GM18517 (cell line): ENCODE results near the gene ZSCAN30.
A peak's percentile ranks its signal among the peaks of the same experiment; 100 is the strongest.

Source experiments
- ATAC-seq: cut with Tn5 transposase; IDR thresholded peaks from one replicate; pipeline ENCODE4 v1.9.1; 2021; ENCODE audit warnings: mild to moderate bottlenecking, moderate library complexity; ENCODE audit not compliant: unreplicated experiment

Gene ZSCAN30

DNA sequence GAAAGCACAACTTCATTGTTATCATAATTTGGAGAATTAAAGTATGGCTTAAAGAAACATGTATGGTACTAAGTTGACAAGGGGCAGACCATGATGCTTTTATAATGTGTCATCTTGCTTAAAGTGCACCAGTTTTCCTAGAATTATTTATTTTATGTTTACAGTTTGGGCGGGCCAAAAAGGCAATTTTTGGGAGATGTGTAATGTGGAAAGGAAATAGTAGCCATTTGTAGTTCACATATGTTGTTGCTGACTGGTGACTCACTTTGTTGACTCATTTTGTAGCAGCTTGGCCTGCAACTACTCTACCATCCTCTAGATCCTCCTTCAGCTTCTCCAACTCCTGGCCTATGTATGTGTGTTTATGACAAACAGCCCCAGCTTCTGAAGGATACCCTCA lies 7.7 kb downstream of the ZSCAN30 start:
- no peak for ATAC-seq

DNA sequence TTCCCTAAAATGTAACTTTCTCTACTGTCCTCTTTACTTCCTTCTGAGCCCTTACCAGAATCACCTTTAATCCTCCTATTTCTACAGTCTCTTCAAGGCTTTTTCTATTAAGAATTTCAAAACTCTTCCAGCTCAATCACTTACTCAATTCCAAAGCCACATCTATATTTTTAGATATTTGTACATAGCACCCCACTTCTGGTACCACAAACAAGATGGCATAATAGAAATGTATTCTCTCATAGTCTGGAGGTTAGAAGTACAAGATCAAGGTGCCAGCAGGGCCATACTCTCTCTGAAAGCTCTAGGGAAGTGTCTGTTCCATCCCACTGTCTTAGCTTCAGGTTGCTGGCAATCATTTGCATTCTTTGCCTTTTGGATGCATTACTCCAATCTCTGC lies 11.1 kb downstream of the ZSCAN30 start:
- ATAC-seq, result no peak

DNA sequence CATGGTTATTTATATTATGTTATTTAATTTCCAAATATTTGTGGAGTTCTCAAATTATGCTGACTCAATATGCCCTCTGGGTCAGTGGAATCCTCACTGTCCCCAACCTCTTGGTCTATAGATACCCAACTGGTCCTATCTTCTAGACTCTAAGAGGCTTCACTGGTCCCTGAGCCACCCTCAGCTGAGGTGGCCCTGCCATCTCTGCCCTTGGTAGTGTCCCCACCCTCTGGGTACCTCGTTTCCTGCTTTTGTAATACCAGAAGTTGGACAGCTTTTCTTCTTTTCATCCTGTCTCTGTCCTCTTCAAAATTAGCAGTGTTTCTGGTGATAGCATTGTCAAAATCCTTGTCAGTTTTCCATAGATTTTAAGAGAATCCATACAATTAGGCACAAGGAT lies 11.9 kb downstream of the ZSCAN30 start:
- ATAC-seq, result no peak

DNA sequence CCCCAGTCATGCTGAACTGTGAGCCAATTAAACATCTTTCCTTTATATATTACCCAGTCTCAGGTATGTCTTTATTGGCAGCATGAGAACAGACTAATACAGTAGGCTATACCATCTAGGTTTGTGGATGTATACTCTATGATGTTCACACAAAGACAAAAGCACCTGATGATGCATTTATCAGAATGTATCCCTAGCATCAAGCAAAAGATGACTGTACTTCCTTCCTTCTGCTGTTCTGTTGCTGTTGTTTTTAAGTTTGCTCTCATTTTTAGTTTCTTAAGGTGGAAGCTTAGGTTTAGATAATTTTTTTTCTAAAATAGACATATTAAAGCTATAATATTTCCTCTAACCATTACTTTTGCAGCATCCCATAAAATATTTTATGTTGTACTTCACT lies 12.4 kb downstream of the ZSCAN30 start:
- no peak for ATAC-seq

DNA sequence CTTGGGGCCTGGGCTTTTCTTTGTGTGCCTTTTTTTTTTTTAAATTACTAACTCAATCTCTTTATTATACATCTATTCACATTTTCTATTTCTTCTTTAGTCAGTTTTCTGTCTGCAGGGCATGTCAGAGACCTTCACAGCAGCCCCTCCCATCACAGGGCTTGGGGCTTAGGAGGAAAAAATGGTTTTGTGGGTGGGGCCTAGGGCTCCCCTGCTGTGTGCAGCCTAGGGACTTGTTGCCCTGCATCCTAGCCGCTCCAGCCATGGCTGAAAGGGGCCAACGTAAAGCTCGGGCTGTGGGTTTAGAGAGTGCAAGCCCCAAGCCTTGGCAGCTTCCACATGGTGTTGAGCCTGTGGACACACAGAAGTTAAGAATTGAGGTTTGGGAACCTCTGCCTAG lies 13.8 kb downstream of the ZSCAN30 start:
- no peak for ATAC-seq

DNA sequence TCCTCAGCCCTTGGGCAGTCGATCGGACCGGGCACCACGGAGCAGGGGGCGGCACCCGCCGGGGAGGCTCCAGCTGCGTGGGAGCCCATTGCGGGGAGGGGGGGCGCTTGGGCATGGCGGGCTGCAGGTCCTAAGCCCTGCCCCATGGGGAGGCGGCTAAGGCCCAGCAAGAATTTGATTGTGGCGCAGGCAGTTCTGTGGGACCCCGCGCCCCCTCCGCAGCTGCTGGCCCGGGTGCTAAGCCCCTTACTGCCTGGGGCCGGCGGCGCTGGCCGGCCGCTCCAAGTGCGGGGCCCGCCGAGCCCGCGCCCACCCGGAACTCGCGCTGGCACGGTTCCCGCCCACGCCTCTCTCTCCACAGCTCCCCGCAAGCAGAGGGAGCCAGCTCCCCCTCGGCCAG lies 18.4 kb downstream of the ZSCAN30 start:
- ATAC-seq, result no peak

DNA sequence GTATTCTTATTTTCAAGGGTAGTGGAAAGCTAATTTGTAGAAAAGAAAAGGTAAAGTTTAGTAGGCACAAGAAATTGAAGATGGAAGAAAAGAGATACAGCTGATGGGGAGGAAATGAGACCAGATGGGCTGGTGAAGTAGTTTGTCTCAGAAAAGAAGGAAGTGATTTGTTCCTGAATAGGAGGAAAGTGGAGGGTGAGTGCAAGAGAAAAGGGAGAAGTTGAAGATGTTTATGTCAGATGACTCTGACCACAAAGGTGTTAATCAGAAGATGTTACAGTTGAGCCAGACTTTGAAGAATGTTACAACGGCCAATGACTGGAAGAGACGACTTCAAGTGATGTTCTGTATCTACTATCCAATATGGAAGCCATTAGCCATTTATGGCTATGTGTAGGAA lies 21.2 kb downstream of the ZSCAN30 start:
- ATAC-seq, result no peak

DNA sequence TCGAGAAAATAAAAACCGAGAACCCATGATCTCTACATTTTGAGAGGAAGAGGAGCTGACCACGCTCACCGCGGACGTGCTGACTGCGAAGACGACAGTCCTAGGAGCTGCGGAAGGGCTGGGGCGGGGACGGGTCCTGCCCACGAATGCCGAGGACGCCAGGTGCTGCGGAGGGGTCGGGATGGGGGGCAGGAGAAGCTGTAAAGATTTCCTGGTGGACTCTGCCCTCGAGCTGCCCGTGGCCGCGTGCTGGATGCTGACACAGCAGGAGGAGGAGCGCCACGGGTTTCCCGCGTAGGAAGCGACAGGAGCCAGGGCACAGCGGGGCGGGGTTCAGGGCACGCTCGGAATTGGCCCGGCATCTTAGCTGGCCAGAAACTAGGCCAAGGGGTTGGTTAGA lies 22.2 kb downstream of the ZSCAN30 start:
- no peak for ATAC-seq

DNA sequence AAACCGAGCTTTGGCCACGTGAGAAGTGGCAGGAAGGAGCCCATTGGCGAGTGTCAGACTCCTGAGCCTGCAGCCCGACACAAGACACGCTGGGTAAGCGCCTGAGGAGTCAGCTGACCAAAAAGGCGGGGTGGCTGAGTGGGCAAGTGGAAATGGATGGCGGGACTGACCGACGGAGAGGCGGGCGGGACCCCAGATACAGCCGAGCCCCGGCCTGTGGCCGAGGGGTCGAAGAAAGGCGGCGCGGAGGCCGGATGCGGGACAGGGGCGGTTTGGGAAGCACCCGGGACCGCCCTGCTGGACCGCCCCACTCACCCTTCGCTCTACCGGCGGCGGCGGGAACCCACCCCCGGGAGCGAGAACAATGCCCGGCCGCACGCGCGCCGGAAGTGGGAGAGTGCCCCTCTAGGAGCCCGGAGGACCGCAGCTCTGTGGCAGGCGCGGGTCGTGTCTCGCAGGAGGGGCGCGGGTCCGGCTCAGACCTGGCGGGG lies 22.8 kb downstream of the ZSCAN30 start:
- ATAC-seq, result peak; percentile 68

DNA sequence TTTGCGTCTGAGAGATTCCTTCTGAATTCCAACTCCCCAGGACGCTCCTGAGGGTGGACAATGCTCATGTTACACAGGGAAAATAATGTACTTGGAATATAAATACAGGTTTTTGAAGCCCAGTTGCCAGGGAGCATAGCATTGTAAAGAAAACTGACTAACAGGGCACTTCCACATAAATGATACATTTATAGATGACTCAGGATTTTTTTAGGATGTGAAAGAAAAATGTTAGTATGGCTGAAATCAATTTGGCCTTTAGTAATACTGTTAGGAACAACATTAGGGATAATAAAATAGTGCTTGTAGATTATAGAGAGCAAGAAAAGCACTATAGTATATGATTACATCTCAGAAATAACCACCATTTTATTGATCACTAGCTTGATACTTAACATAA lies 25.6 kb downstream of the ZSCAN30 start:
- no peak for ATAC-seq

DNA sequence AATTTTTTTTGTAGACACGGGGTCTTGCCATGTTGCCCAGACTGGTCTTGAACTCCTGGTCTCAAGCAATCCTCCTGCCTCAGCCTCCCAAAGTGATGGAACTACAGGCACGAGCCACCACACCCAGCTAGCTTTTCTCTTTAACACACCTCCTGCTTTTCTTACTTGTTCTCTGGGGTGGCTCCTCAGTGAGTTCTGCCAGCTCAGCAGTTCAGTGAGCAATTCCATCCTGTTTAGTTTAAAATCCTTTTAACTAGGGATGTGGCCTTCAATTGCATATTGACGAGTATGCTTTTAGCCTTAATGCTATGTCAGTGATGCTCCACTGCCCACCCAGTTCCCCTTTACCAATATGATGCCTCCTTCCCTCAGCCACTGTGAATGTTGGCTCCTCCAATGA lies 33.1 kb downstream of the ZSCAN30 start:
- no peak for ATAC-seq

DNA sequence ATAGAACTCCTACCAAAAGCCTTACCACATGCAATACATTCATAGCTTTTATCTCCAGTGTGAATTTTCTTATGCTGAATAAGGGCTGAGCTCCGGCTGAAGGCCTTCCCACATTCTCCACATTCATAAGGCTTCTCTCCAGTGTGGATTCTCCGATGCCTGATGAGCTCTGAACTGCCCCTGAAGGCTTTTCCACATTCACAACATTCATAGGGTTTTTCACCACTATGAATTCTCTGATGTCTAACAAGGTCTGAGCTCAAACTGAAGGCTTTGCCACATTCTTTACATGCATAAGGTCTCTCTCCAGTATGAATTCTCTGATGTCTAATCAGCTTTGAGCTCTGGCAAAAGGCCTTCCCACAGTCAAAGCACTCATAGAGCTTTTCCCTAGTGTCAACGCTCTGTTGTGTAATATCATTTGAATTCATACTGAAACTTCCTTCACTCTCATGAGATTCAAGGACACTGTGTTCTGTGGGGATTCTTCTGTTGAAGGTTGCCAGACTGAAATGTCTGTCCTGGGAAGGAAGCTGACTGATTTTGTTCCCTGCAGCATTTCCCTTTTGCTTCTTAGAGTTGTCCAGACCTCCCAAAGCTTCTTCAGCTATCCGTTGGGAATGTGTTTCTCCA lies 36.3 kb downstream of the ZSCAN30 start:
- ATAC-seq, result no peak

DNA sequence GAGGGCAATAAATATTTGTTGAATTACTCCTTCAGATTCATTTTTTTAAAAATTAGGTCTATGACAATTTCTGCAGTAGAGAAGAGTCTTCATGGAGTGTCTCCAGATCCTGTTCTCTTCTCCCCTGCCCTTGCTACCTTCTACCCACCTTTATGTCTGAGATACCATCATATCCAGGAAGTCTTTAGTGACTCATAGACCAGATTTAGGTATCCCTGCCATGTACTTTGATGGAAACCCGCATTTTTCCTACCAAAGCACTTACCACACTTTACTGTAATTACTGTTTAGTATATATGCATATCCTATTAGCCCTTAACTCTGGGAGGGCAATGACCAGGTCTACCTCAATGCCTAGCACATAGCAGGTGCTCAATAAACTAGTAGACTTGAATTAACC lies 37.6 kb downstream of the ZSCAN30 start:
- no peak for ATAC-seq

DNA sequence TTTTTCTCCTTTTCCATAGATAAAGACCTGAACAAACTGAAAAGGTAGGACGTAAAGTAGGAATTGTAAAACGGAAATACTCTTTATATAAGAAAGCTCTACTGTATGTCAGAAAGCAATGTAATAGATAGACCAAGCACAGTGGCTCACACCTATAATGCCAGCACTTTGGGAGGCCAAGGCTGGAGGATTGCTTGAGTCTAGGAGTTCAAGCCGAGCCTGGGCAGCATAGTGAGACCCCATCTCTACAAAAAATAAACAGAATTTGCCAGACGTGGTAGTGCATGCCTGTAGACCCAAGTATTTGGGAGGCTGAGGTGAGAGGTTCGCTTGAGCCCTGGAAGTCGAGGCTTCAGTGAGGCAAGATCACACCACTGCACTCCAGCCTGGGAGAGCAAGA lies 41.6 kb downstream of the ZSCAN30 start:
- ATAC-seq, result no peak

DNA sequence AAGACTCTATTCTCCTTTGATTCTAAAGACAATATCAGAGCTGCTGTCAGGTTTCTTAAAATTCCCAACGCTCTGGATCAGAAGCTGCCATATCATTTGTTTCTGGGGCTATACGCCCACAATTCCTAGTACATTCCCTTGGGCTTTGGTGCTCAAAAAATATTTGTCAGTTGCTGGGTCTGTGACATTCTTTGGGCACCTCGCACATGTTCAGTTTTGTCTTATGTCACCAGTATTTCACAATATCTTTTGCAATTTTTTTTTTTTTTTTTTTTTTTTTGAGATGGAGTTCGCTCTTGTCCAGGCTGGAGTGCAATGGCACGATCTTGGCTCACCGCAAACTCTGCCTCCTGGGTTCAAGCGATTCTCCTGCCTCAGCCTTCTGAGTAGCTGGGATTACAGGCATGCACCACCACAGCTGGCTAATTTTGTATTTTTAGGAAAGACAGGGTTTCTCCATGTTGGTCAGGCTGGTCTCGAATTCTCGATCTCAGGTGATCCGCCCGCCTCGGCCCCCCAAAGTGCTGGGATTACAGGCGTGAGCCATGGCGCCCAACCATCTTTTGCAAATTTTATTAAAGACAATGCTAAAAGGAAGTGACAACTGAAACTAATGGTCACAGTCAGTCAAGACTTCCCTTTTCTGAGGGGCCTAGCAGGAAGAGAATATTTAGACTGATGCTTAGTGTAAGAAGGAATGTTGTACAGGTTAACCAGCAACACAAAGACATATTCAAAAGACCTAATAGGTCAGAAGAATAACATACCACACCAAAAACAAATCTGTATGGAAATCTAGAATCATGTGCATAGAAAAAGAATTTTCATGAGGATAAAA lies 42.4 kb downstream of the ZSCAN30 start:
- ATAC-seq, result no peak

DNA sequence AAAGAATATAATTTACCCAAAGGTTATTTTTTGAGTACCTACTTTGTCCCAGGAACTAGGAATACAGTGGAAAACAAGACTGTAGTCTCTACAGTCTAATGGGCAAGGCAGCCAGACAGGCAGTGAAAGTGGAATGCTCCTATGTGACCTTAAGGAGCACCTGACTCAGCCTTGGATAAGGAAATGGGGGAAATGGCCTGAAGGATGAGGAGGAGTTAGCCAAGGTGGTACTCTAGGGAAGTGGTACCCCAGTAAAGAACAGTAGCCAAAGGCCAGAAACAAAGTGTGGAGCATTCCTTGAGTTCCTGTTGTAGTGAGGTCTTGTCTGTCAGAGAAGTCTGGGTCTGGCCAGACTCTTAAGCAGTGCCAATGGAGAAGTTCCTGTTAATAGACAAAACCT lies 43.2 kb downstream of the ZSCAN30 start:
- no peak for ATAC-seq

DNA sequence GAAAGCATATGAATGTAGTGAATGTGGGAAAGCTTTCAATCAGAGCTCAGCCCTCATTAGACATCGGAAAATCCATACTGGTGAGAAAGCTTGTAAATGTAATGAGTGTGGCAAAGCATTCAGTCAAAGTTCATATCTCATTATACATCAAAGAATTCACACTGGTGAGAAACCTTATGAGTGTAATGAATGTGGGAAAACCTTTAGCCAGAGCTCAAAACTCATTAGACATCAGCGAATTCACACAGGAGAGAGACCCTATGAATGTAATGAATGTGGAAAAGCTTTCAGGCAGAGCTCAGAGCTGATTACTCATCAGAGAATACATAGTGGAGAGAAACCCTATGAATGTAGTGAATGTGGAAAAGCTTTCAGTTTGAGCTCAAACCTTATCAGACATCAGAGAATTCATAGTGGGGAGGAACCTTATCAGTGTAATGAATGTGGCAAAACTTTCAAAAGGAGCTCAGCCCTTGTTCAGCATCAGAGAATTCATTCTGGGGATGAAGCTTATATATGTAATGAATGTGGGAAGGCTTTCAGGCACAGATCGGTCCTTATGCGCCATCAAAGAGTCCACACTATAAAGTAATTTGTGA lies 44.2 kb downstream of the ZSCAN30 start:
- no peak for ATAC-seq

DNA sequence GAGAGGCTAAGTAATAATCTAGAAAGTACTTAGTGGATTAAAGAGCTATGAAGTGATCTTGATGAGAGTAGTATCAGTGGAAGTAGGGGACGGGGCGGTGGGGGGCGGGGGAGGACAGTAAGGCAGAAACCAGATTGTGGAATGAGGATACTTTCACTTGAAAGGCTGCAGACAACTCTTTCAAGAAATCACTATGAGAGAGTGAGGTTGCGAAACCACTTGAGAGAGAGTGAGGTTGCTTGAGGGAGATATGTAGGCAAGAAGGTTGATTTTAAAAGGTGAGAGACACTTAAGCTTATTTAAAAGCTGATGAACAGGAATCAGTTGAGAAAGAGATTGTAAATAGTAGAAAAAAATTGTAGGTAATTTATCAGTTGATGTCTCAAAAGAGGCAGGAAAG lies 45.4 kb downstream of the ZSCAN30 start:
- ATAC-seq, result no peak

DNA sequence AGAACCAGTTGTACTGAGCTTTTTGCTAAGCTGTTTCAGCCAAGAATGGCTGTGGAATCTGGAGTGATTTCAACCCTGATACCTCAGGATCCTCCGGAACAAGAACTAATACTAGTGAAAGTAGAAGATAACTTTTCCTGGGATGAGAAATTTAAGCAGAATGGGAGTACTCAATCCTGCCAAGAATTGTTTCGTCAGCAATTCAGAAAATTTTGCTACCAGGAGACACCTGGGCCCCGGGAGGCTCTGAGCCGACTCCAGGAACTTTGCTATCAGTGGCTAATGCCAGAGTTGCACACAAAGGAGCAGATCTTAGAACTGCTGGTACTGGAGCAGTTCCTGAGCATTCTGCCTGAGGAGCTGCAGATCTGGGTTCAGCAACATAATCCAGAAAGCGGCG lies 47.6 kb downstream of the ZSCAN30 start:
- no peak for ATAC-seq

DNA sequence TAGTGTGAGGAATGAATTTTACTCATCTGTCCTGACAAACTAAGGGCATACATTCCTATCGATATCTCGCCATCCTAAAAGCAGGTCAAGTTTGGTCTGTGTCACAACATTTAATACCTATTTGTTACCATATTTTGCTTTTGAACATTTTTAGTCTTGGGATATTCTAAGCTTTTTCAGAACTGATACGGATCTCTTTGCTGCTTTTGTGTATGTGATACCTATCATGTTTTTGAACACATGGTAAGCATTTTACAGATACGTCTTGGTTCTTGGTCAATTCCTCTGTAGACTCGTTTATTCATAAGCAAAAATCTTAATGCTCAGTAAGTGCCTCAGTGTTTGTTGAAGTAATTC lies 48.6 kb downstream of the ZSCAN30 start:
- ATAC-seq, result peak; percentile 4

DNA sequence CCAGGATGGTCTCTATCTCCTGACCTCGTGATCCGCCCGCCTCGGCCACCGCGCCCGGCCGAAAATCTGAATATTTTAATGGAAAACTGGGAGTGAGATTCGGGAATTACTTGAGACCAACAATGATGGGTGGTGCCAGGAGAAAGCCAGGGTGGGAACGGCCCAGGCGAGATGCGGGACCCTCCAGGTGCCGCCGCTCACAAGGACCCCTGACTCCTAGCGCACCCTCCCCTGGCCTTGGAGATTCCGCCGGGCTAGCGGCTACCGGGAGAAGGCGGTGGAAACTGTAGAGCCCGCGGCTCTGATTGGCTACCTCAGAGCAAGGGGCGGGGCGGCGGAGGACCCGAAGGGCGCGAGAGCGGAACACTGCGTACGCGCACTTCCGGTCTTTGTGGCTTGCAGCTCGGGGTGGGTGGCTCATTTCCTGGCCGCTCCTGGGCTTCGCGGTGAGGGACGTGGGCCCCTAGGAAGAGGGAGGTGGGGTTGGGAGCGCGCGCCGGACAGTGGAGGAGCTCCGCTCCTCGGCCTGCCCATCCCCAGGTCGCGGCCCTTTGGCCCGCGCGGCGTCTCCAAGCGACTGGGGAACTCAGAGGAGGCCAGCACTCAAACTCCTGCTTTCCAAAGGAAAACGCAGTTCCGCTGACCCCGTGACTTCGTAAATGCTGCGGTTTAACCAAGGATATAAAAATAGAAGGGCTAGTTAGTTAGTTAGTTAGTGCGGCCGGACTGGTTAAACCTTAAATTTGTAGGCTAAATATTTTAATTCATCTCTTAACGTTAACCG lies 49.2 kb downstream of the ZSCAN30 start, which contains the start of gene ZNF397:
Gene ZNF397 (plus strand): TSS at position 371 of the 784 bp plus-strand sequence. CDS start 1,437 bp downstream, outside the sequence.
- peak; percentile 97 for ATAC-seq
